Activated CD8-positive, alpha-beta T cell treated with anti-CD3 and anti-CD28 coated beads, Interleukin-2, amount 10 ng/mL, durations not matched to agents 7 days and 5 days (primary cell): ENCODE results near the gene SNRNP200. TPM values are rescaled to one million over a fixed set of nuclear protein-coding genes. Genes with fewer than 3 reads are reported as not detected.
A peak's percentile ranks its signal among the peaks of the same experiment; 100 is the strongest.

ENCODE experiments used
- ATAC-seq: fragments of 150-1000 bp; cut with Tn5 transposase; one replicate; pipeline ENCODE4 v1.10.0; 2021; ENCODE audit warnings: moderate library complexity
- CTCF ChIA-PET: fragments of 350-600 bp; sonication (Branson Sonifier 250); formaldehyde crosslinking; loops from one replicate; lab custom pipeline; 2021; ENCODE audit warnings: antibody characterized with exemption; lab: Charles Lee
- POLR2A ChIA-PET: fragments of 350-600 bp; sonication (Branson Sonifier 250); formaldehyde crosslinking; loops from one replicate; lab custom pipeline; 2021; ENCODE audit warnings: antibody characterized with exemption; lab: Charles Lee
- DNase-seq: peaks from one replicate; pipeline ENCODE4 v3.0.0-alpha.2; 2020
- H3K27ac Mint-ChIP-seq: one replicate; pipeline ENCODE4 v1.8.0; 2021; ENCODE audit warnings: mild to moderate bottlenecking, mixed read lengths
- H3K27me3 Mint-ChIP-seq: one replicate; pipeline ENCODE4 v1.8.0; 2021; ENCODE audit warnings: low read depth, mixed read lengths
- H3K36me3 Mint-ChIP-seq: one replicate; pipeline ENCODE4 v1.8.0; 2021; ENCODE audit warnings: low read depth, mixed read lengths
- H3K4me1 Mint-ChIP-seq: one replicate; pipeline ENCODE4 v1.8.0; 2021; ENCODE audit warnings: low read depth, mixed read lengths
- H3K4me3 Mint-ChIP-seq: one replicate; pipeline ENCODE4 v1.8.0; 2021; ENCODE audit warnings: mild to moderate bottlenecking, mixed read lengths
- H3K9me3 Mint-ChIP-seq: one replicate; pipeline ENCODE4 v1.8.0; 2022; ENCODE audit warnings: mixed read lengths; ENCODE audit not compliant: insufficient read depth
- total RNA-seq, 2 experiments: library from RNA; stranded (reverse); gene quantifications; one replicate each; pipeline ENCODE4 v1.2.3, GENCODE V29; 2021

The SNRNP200 gene
- total RNA-seq: 100 to 1,000 TPM; 177 to 181 TPM

DNA sequence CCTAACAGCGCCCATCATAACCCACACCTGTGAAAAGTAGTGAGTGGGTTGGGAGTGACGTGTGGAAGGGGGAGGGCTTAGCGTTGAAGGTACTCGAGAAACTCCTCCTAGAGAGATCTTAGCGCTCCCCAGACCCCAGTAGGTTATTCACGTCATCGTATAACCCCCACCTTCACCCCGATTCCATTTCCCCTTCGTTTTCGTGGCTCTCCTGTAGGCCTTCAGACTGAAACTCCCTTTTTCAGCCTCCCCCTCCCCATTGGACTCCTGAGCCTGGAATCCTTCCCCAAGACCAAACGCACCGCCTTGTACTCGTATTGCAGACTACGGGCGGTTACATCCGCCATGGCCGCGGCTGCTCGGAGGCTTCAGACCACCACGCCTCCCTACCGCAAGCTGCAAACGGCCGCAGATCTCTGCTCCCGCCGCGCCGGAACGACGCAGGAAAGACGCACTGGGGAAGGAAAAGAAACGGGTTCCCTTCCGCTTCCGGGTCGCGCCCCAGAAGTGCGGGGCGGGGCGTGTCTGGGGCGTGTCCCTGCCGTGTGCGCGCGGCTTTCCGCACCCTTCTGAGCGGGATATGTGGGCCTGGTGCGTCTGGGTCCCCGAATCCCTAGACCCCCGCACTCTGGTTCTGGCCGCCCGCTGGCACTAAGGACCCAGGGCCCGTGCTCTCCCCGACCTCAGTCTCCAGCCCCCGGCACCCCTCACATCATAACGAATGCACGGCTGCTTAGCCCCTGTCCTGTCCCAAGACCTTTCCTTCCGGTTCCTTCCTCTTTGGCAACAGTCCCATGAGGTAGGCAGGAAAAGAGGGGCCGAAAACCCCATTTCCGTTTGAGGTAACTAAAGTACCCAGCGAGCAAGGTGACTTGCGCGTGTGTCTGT, at the start of gene SNRNP200:
Gene SNRNP200 (minus strand): TSS at position 456 of the 888 bp plus-strand sequence. CDS start 109 bp downstream, at position 347.
- peaks cover 69% of the 10 kb centered on the region for H3K4me1 Mint-ChIP-seq
- H3K4me3 Mint-ChIP-seq: peak within 1 kb of the TSS; percentile 99
- POLR2A ChIA-PET: interaction anchor here (0.6 to 5.5 kb wide), 12 partner anchors 11 to 233 kb away, joined by 3 to 75 read pairs (median 5); partner anchors contain the start of genes ITPRIPL1 and NCAPH

DNA sequence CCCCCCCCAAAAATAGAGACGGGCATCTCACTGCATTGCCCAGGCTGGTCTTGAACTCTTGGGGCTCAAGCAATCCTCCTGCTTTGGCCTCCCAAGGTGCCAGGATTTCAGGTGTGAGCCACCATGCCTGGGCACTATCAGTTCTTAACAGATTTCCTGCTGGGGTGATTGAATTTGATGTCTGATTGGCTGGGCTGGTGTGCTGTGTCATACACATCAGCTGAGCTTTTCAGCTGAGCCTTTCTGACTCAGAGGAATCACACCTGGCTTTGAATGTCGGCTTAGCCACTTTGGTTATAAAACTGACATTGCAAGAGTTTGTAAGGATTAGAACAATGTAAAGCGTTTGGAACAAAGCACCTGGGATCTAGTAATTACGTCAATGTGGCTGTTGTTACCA, 49.1 kb upstream of the SNRNP200 start:
- no peaks in the 10 kb centered on the region for H3K4me1 Mint-ChIP-seq
- no peaks in the 10 kb centered on the region for H3K9me3 Mint-ChIP-seq
- no peak for ATAC-seq
- H3K27me3 Mint-ChIP-seq: no peaks in the 10 kb centered on the region
- no peak for DNase-seq
- peaks cover 79% of the 10 kb centered on the region for H3K36me3 Mint-ChIP-seq
- POLR2A ChIA-PET: interaction anchor here (1.7 kb wide), 1 partner anchor 19 kb away, joined by 8 read pairs; the partner anchor contains the start of gene NCAPH
- no peak overlapping the region for H3K27ac Mint-ChIP-seq
- H3K4me3 Mint-ChIP-seq: no peak overlapping the region
- CTCF ChIA-PET: interaction anchor here (1.2 kb wide), 1 partner anchor 200 kb away, joined by 3 read pairs; no protein-coding TSS in a partner anchor

More for the DNA sequence above, at the start of gene SNRNP200:
- ATAC-seq: peak; percentile 95
- CTCF ChIA-PET: interaction anchor here (0.7 to 2.2 kb wide), 7 partner anchors 11 to 102 kb away, joined by 3 to 25 read pairs (median 3); no protein-coding TSS in a partner anchor
- Mint-ChIP-seq H3K27ac (peak within 1 kb of the TSS; percentile 100), H3K36me3 (peaks cover 57% of the 10 kb centered on the region), H3K9me3 (no peaks in the 10 kb centered on the region), H3K27me3 (no peaks in the 10 kb centered on the region)
- peak; percentile 94 for DNase-seq

DNA sequence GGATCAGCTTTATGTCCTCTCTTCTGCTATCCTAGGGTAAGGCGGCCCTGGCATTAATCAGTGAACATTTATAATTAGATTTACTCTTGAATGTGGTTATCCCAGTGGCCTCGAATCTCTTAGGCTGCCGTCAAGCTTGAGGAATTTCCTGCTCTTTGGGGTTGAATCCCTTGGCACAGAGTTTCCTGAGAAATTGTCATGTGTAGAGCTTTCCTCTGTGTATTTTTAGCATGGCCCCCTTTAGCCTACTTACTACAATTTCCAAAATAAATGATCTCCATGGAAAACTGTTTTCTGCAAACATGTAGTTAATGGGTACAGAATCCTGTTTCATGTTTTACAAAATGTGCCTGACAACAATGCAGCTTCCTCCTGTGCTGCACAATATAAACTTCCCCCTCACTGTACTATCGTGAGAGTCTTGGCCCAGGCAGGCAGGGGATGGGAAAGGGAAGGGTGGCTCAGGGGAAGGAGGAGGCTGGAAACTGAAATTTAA, 48.3 kb upstream of the SNRNP200 start:
- H3K4me3 Mint-ChIP-seq: no peak overlapping the region
- H3K36me3 Mint-ChIP-seq: peaks cover 78% of the 10 kb centered on the region
- ChIA-PET POLR2A (interaction anchor here (1.7 kb wide), 1 partner anchor 18 kb away, joined by 8 read pairs; the partner anchor contains the start of gene NCAPH), CTCF (no interaction called here)
- DNase-seq (no peak), ATAC-seq (no peak)
- no peak overlapping the region for H3K27ac Mint-ChIP-seq
- H3K4me1 Mint-ChIP-seq: no peaks in the 10 kb centered on the region
- H3K9me3 Mint-ChIP-seq: no peaks in the 10 kb centered on the region
- H3K27me3 Mint-ChIP-seq: no peaks in the 10 kb centered on the region

DNA sequence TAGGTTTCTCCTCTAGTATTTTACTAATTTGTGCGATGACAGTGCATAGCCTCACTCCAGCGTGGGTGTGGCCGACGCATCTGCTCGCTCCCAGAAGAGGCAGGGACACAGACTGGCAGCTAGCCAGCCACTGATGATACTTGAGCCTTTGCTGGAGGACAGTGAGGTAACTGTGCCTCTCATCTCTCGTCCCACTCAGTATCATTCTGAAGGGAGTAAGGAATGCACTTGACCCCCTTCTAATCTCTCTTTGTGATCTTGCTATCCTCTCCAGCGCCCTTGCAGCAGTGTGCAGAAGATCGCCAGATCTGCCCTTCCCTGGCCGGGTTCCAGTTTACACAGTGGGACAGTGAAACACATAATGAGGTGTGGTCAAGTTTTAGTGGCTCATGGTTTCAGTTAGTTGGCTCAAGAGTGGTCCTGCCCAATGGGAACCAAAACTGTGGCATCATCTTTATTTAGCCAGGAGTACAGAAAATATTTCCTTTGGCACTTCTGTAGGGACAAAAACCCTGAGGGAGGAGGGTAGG, 47.8 kb upstream of the SNRNP200 start:
- CTCF ChIA-PET: no interaction called here
- H3K36me3 Mint-ChIP-seq: peaks cover 78% of the 10 kb centered on the region
- DNase-seq (no peak), ATAC-seq (no peak)
- POLR2A ChIA-PET: interaction anchor here (1.7 kb wide), 1 partner anchor 17 kb away, joined by 8 read pairs; the partner anchor contains the start of gene NCAPH
- H3K4me3 Mint-ChIP-seq: no peak overlapping the region
- H3K9me3 Mint-ChIP-seq: no peaks in the 10 kb centered on the region
- no peaks in the 10 kb centered on the region for H3K4me1 Mint-ChIP-seq
- H3K27me3 Mint-ChIP-seq: no peaks in the 10 kb centered on the region
- no peak overlapping the region for H3K27ac Mint-ChIP-seq

DNA sequence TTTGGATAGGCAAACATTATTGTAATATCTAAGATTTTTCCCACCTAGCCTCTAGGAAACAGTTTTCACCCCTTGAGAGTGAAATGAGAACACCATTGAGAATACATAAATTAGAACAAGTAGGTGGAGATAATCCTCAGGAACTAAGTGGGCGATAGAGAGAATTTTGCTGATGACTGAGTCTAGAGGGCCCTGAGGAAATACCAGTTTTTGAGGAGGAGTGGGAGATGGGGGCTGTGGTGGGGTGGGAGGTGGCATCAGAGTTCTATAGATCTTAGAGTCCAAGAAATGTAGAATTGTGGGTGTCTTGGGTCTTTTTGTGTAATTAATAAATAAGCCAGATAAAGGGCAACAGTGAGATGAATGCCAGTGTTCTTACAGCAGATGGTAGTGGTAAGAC, 42.0 kb upstream of the SNRNP200 start:
- no peak for DNase-seq
- POLR2A ChIA-PET: interaction anchor here (0.8 to 1.4 kb wide), 2 partner anchors 10 to 49 kb away, joined by 3 read pairs; no protein-coding TSS in a partner anchor
- CTCF ChIA-PET: no interaction called here
- H3K27me3 Mint-ChIP-seq: no peaks in the 10 kb centered on the region
- no peak overlapping the region for H3K27ac Mint-ChIP-seq
- no peak overlapping the region for H3K4me3 Mint-ChIP-seq
- H3K9me3 Mint-ChIP-seq: no peaks in the 10 kb centered on the region
- peaks cover 15% of the 10 kb centered on the region for H3K4me1 Mint-ChIP-seq
- H3K36me3 Mint-ChIP-seq: peaks cover 83% of the 10 kb centered on the region
- ATAC-seq: no peak

DNA sequence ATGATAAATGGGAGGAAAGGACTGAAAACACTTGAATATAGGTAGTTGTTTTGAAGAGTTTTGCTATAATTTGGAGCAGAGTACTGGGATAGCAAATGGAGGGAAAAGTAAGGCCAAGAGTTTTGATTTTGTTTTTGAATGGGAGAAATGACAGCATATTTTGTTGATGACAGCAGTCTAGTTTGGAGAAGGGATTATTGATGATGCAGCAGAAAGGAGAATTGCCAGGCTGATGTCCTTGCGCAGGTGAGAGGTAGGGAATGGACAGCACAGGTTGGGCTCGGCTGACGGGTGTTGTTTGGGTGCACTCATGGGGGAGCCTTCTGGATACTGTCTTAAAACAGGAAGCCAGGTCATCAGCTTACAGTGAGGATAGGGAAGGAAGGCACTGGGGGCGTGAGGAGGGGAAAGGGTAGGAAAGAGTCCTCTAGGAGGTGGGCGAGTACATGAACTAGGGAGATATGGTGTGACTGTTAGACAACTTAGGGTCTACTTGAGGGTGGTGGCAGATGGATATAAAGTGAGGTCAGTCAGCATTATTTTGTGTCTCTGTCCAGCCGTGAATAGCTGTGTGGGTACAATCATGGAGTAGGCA, 40.6 kb upstream of the SNRNP200 start:
- H3K4me3 Mint-ChIP-seq: no peak overlapping the region
- DNase-seq: no peak
- POLR2A ChIA-PET: interaction anchor here (0.6 to 2.0 kb wide), 4 partner anchors 9 to 47 kb away, joined by 3 to 4 read pairs (median 3); partner anchors contain the start of gene NCAPH
- H3K27ac Mint-ChIP-seq: no peak overlapping the region
- H3K4me1 Mint-ChIP-seq: peaks cover 29% of the 10 kb centered on the region
- no peaks in the 10 kb centered on the region for H3K27me3 Mint-ChIP-seq
- no peaks in the 10 kb centered on the region for H3K9me3 Mint-ChIP-seq
- ATAC-seq: no peak
- CTCF ChIA-PET: interaction anchor here (0.6 to 1.5 kb wide), 4 partner anchors 11 to 45 kb away, joined by 3 to 4 read pairs (median 4); no protein-coding TSS in a partner anchor
- peaks cover 86% of the 10 kb centered on the region for H3K36me3 Mint-ChIP-seq

DNA sequence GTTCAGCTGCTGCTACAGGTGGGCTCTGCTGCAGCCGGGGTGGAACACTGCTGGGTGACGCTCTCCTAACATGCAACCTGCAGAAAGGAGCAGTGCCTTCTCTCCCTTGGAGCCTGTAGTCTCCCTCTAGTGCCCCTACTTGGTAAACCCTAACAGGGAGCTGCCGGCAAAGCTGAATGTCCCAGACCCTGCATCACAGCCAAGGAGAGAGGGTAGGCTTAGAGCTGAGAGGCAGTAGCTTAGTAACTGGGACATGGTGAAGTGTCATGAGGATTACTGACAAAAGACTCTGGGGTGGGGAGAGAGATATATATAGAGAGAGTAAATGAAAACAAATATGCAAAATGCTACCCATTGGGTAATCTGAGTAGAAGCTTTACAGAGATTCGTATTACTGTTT, 40.1 kb upstream of the SNRNP200 start:
- H3K4me3 Mint-ChIP-seq: no peak overlapping the region
- CTCF ChIA-PET: interaction anchor here (0.6 to 1.9 kb wide), 5 partner anchors 11 to 162 kb away, joined by 3 to 4 read pairs (median 4); no protein-coding TSS in a partner anchor
- H3K27me3 Mint-ChIP-seq: no peaks in the 10 kb centered on the region
- DNase-seq (no peak), ATAC-seq (peak; percentile 14)
- no peaks in the 10 kb centered on the region for H3K9me3 Mint-ChIP-seq
- peaks cover 33% of the 10 kb centered on the region for H3K4me1 Mint-ChIP-seq
- H3K27ac Mint-ChIP-seq: no peak overlapping the region
- peaks cover 87% of the 10 kb centered on the region for H3K36me3 Mint-ChIP-seq
- POLR2A ChIA-PET: interaction anchor here (0.6 to 2.0 kb wide), 4 partner anchors 10 to 46 kb away, joined by 3 to 6 read pairs (median 4); partner anchors contain the start of gene NCAPH

DNA sequence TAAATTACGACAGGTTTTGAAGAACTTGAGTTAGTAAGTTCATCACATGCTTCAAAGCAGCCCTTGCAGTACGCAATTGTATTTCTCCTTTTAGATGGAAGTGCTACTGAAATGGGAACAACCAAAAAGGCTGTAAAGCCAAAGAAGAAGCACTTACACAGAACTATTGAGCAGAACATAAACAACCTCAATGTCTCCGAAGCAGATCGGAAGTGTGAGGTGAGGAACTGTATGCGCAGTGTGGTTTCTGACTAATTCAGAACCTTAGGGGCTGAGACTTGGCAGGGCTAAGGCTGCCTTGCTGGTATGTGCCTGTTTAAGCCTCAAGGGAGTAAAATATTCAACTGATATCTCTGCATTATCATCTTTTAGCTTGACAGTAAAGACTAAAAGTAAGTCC, 38.7 kb upstream of the SNRNP200 start:
- no peaks in the 10 kb centered on the region for H3K9me3 Mint-ChIP-seq
- no peaks in the 10 kb centered on the region for H3K27me3 Mint-ChIP-seq
- ChIA-PET POLR2A (interaction anchor here (1.0 to 2.0 kb wide), 4 partner anchors 8 to 39 kb away, joined by 3 to 9 read pairs (median 5); partner anchors contain the start of genes NCAPH and SNRNP200), CTCF (interaction anchor here (1.6 to 1.9 kb wide), 3 partner anchors 23 to 164 kb away, joined by 4 to 8 read pairs (median 4); no protein-coding TSS in a partner anchor)
- H3K36me3 Mint-ChIP-seq: peaks cover 80% of the 10 kb centered on the region
- ATAC-seq: peak; percentile 90
- peaks cover 40% of the 10 kb centered on the region for H3K4me1 Mint-ChIP-seq
- H3K4me3 Mint-ChIP-seq: peak overlapping the region; percentile 23
- DNase-seq: peak; percentile 54
- H3K27ac Mint-ChIP-seq: peak overlapping the region; percentile 62

DNA sequence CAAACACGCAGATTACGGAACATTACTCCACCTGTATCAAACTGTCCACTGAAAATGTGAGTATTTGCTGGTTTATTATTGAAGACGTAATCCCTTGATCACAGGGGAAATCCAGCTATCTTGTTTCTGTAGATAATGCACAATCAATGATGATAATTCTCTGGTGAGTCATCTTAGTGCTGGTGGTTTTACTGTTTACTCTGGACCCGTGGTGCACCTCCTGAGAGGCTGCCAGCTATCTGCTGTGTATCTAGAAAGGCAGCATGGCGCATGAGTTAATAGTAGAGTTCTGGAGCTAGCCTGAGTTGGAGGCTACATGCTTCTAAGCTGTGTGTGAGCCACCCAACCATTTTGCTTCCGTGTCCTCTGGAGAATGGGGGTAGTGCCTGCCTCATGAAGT, 36.7 kb upstream of the SNRNP200 start:
- no peak overlapping the region for H3K4me3 Mint-ChIP-seq
- peaks cover 75% of the 10 kb centered on the region for H3K36me3 Mint-ChIP-seq
- H3K4me1 Mint-ChIP-seq: peaks cover 54% of the 10 kb centered on the region
- H3K27me3 Mint-ChIP-seq: no peaks in the 10 kb centered on the region
- POLR2A ChIA-PET: interaction anchor here (0.6 to 1.7 kb wide), 5 partner anchors 16 to 40 kb away, joined by 3 to 4 read pairs (median 4); no protein-coding TSS in a partner anchor
- no peaks in the 10 kb centered on the region for H3K9me3 Mint-ChIP-seq
- peak overlapping the region; percentile 43 for H3K27ac Mint-ChIP-seq
- CTCF ChIA-PET: interaction anchor here (1.3 kb wide), 1 partner anchor 24 kb away, joined by 3 read pairs; no protein-coding TSS in a partner anchor
- no peak for DNase-seq
- peak; percentile 27 for ATAC-seq

DNA sequence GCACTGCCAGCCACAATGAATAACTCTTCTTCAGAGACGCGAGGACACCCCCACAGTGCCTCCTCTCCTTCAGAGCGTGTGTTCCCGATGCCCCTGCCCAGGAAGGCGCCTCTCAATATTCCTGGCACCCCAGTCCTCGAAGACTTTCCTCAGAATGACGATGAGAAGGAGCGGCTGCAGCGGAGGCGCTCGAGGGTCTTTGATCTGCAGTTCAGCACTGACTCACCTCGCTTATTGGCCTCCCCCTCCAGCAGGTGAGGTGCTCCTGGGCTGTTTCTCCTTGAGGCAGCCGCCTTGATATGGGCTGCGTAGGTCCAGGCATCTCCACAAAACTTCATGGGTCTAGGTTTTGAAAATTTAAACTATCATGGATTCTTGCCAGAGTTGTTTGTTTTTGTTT, 36.3 kb upstream of the SNRNP200 start:
- POLR2A ChIA-PET: interaction anchor here (0.8 to 1.7 kb wide), 4 partner anchors 18 to 39 kb away, joined by 3 to 4 read pairs (median 4); no protein-coding TSS in a partner anchor
- CTCF ChIA-PET: interaction anchor here (1.3 kb wide), 1 partner anchor 24 kb away, joined by 3 read pairs; no protein-coding TSS in a partner anchor
- no peak for DNase-seq
- peaks cover 57% of the 10 kb centered on the region for H3K4me1 Mint-ChIP-seq
- no peak overlapping the region for H3K4me3 Mint-ChIP-seq
- no peaks in the 10 kb centered on the region for H3K27me3 Mint-ChIP-seq
- peak overlapping the region; percentile 43 for H3K27ac Mint-ChIP-seq
- H3K9me3 Mint-ChIP-seq: no peaks in the 10 kb centered on the region
- no peak for ATAC-seq
- peaks cover 74% of the 10 kb centered on the region for H3K36me3 Mint-ChIP-seq
